Fibroblast of lung (primary cell): Measurements from ENCODE around the gene HES7. TPM values are rescaled to one million over a fixed set of nuclear protein-coding genes. Genes with fewer than 3 reads are reported as not detected.
A peak's percentile ranks its signal among the peaks of the same experiment; 100 is the strongest.

Experiments used
- DNase-seq, 2 donors: peaks; one replicate each; pipeline versions ENCODE4 v3.0.0 to v3.0.0-alpha.2; 2010; ENCODE audit warnings: low read depth in 2 of 2
- H2AFZ ChIP-seq: 2 replicates; pipeline ENCODE4 v1.5.1; 2012; ENCODE audit warnings: low read length, control low read depth, inconsistent platforms
- H3K27ac ChIP-seq: 2 replicates; pipeline ENCODE4 v1.5.1; 2011; ENCODE audit warnings: low read length, control low read depth; ENCODE audit not compliant: insufficient read depth
- H3K27me3 ChIP-seq: 2 replicates; pipeline ENCODE4 v1.5.1; 2011; ENCODE audit warnings: mild to moderate bottlenecking, low read length; ENCODE audit not compliant: control insufficient read depth, insufficient read depth
- H3K36me3 ChIP-seq: 2 replicates; pipeline ENCODE4 v1.5.1; 2011; ENCODE audit warnings: low read length; ENCODE audit not compliant: control insufficient read depth, insufficient read depth
- H3K4me1 ChIP-seq: 2 replicates; pipeline ENCODE4 v1.5.1; 2011; ENCODE audit warnings: low read length; ENCODE audit not compliant: control insufficient read depth, insufficient read depth; ENCODE audit errors: extremely low read depth
- H3K4me2 ChIP-seq: 2 replicates; pipeline ENCODE4 v1.5.1; 2011; ENCODE audit warnings: low read length, control low read depth; ENCODE audit not compliant: insufficient read depth; ENCODE audit errors: extremely low read depth
- H3K4me3 ChIP-seq, 4 experiments: fragments of 200-600 bp in 1 of 4; sonication (generic) in 1 of 4; replicated peaks in 1 of 4; 2 replicates each; pipeline ENCODE4 v1.5.1; 2011 to 2016; ENCODE audit warnings: low read length in 4 of 4, low read depth in 3 of 4, mild to moderate bottlenecking in 3 of 4, control low read depth in 2 of 4, inconsistent platforms in 1 of 4, mixed read lengths in 1 of 4; ENCODE audit not compliant: insufficient read depth in 1 of 4; ENCODE audit errors: control extremely low read depth in 1 of 4
- H3K79me2 ChIP-seq: 2 replicates; pipeline ENCODE4 v1.5.1; 2012; ENCODE audit warnings: mild to moderate bottlenecking, low read length, inconsistent platforms; ENCODE audit not compliant: control insufficient read depth, insufficient read depth
- H3K9ac ChIP-seq: 2 replicates; pipeline ENCODE4 v1.5.1; 2011; ENCODE audit warnings: mild to moderate bottlenecking, low read length, control low read depth; ENCODE audit not compliant: insufficient read depth
- H3K9me3 ChIP-seq: 2 replicates; pipeline ENCODE4 v1.5.1; 2012; ENCODE audit warnings: low read depth, low read length; ENCODE audit not compliant: control insufficient read depth, insufficient read depth
- H4K20me1 ChIP-seq: 2 replicates; pipeline ENCODE4 v1.5.1; 2011; ENCODE audit warnings: low read length; ENCODE audit not compliant: control insufficient read depth, insufficient read depth; ENCODE audit errors: extremely low read depth
- CTCF ChIP-seq, 2 donors: IDR thresholded peaks in 1 of 2; conservative IDR thresholded peaks in 1 of 2; 1 replicate in 1 of 2; 2 replicates in 1 of 2; pipeline ENCODE4 v1.5.1; 2011 to 2012; ENCODE audit warnings: low read length in 2 of 2, control low read depth in 1 of 2, inconsistent platforms in 1 of 2, low read depth in 1 of 2, mild to moderate bottlenecking in 1 of 2
- EZH2 ChIP-seq: IDR thresholded peaks from 2 replicates; pipeline ENCODE4 v1.5.1; 2012; ENCODE audit warnings: low read length, control low read depth, mild to moderate bottlenecking; ENCODE audit errors: missing control alignments
- polyA plus RNA-seq, 2 donors: library from polyadenylated mRNA; depleted of rRNA in 1 of 2; stranded (reverse) in 1 of 2; unstranded in 1 of 2; fragments of >200 nt; gene quantifications; 2 replicates each; pipeline ENCODE4 v1.2.1, GENCODE V29; 2011 to 2012; ENCODE audit warnings: missing spikeins in 1 of 2
- total RNA-seq: library from RNA; depleted of rRNA; stranded (reverse); fragments of >200 nt; gene quantifications from 2 replicates; pipeline ENCODE4 v1.2.1, GENCODE V29; 2014

HES7 gene
- total and polyA plus RNA-seq, 2 donors (not counting 1 experiment from before 2014, with no cell fraction given): under 0.01 TPM; not detected in 1

- Histone ChIP-seq H3K79me2 (no peaks in the 10 kb centered on the region), H2AFZ (no peak overlapping the region), H4K20me1 (no peaks in the 10 kb centered on the region), H3K9me3 (no peaks in the 10 kb centered on the region), H3K27me3 (peaks cover 5% of the 10 kb centered on the region), H3K4me3 (peak overlapping the region; percentile 44 to 80 (median 64)), H3K27ac (no peak overlapping the region), H3K4me1 (peaks cover 10% of the 10 kb centered on the region), H3K36me3 (no peaks in the 10 kb centered on the region), H3K4me2 (peak overlapping the region; percentile 92), H3K9ac (no peak overlapping the region)
- no peak for DNase-seq
- TF ChIP-seq CTCF (conservative IDR thresholded peaks at IDR 0.05 in 1 of 2, IDR thresholded peaks at IDR 0.05 in 1 of 2; ENCODE audit: low read depth in 1 of 2, low read length in 2 of 2): no peak
- no peak for TF ChIP-seq EZH2
These were observed 2.6 kb downstream of the HES7 start for GRCh38 chr17:8121407-8121680.

GRCh38 chr17:8120520-8121406 is 3.1 kb downstream of the HES7 start:
- Histone ChIP-seq H3K4me2 (peak overlapping the region; percentile 92), H3K36me3 (no peaks in the 10 kb centered on the region), H4K20me1 (no peaks in the 10 kb centered on the region), H3K79me2 (no peaks in the 10 kb centered on the region), H3K9ac (peak overlapping the region; percentile 34), H2AFZ (peak overlapping the region; percentile 33), H3K27me3 (peaks cover 10% of the 10 kb centered on the region), H3K4me3 (peak overlapping the region; percentile 44 to 80 (median 60)), H3K27ac (peak overlapping the region; percentile 58), H3K4me1 (peaks cover 9% of the 10 kb centered on the region), H3K9me3 (no peaks in the 10 kb centered on the region)
- TF ChIP-seq EZH2 (no peak), CTCF (conservative IDR thresholded peaks at IDR 0.05 in 1 of 2, IDR thresholded peaks at IDR 0.05 in 1 of 2; ENCODE audit: low read depth in 1 of 2, low read length in 2 of 2) (peak; percentile 29 to 39)
- peak in 1 of 2 donors; percentile 81 for DNase-seq

- no peak for TF ChIP-seq EZH2
- H3K4me1 ChIP-seq: peaks cover 9% of the 10 kb centered on the region
- no peaks in the 10 kb centered on the region for H3K9me3 ChIP-seq
- DNase-seq: peak; percentile 90 to 97
- peaks cover 19% of the 10 kb centered on the region for H3K27me3 ChIP-seq
- H3K9ac ChIP-seq: no peak overlapping the region
- H3K79me2 ChIP-seq: no peaks in the 10 kb centered on the region
- no peaks in the 10 kb centered on the region for H4K20me1 ChIP-seq
- peak overlapping the region; percentile 75 for H3K4me2 ChIP-seq
- H3K36me3 ChIP-seq: no peaks in the 10 kb centered on the region
- H2AFZ ChIP-seq: no peak overlapping the region
- peak overlapping the region; percentile 44 to 83 (median 62) for H3K4me3 ChIP-seq
- H3K27ac ChIP-seq: peak overlapping the region; percentile 58
These were observed 4.1 kb downstream of the HES7 start for GRCh38 chr17:8119581-8120519.
